HepG2 (cell line): ENCODE results near the gene ANKLE1. TPM values are rescaled to one million over a fixed set of nuclear protein-coding genes. Genes with fewer than 3 reads are reported as not detected.

Source experiments
- CHCHD3 ChIP-seq: sonication (generic); formaldehyde crosslinking; IDR thresholded peaks from 2 replicates; pipeline ENCODE4 v1.8.0; 2022; ENCODE audit warnings: mild to moderate bottlenecking, missing genetic modification reagents, moderate library complexity
- DNMT3B ChIP-seq: conservative IDR thresholded peaks from 2 replicates; pipeline ENCODE4 v1.6.1; 2016; ENCODE audit warnings: missing biosample characterization, control low read depth
- ELF4 ChIP-seq: sonication (generic); formaldehyde crosslinking; IDR thresholded peaks from 2 replicates; pipeline ENCODE4 v1.5.0; 2020; ENCODE audit warnings: missing genetic modification reagents, mild to moderate bottlenecking, moderate library complexity, borderline replicate concordance
- GABPB1 ChIP-seq: IDR thresholded peaks from 2 replicates; pipeline ENCODE4 v1.6.1; 2016; ENCODE audit warnings: mild to moderate bottlenecking, missing genetic modification reagents, moderate library complexity, missing compliant biosample characterization
- GFI1 ChIP-seq: sonication (generic); formaldehyde crosslinking; IDR thresholded peaks from 2 replicates; pipeline ENCODE4 v1.5.0; 2020; ENCODE audit warnings: missing genetic modification reagents, mild to moderate bottlenecking, borderline replicate concordance
- HMGA1 ChIP-seq: sonication (generic); formaldehyde crosslinking; conservative IDR thresholded peaks from 2 replicates; pipeline ENCODE4 v1.4.0; 2020; ENCODE audit warnings: missing genetic modification reagents
- NCOA2 ChIP-seq: sonication (generic); formaldehyde crosslinking; IDR thresholded peaks from 2 replicates; pipeline ENCODE4 v1.8.0; 2022; ENCODE audit warnings: inconsistent platforms
- NFYB ChIP-seq: sonication (generic); formaldehyde crosslinking; IDR thresholded peaks from 2 replicates; pipeline ENCODE4 v1.4.0; 2020; ENCODE audit warnings: missing genetic modification reagents
- NFYC ChIP-seq: IDR thresholded peaks from 2 replicates; pipeline ENCODE4 v1.6.1; 2016; ENCODE audit warnings: missing genetic modification reagents, missing compliant biosample characterization
- NR2F6 ChIP-seq, 2 experiments: IDR thresholded peaks; 2 replicates each; pipeline ENCODE4 v1.6.1; 2016; ENCODE audit warnings: antibody characterized with exemption in 1 of 2, mild to moderate bottlenecking in 1 of 2
- POGZ ChIP-seq: sonication (generic); formaldehyde crosslinking; IDR thresholded peaks from 2 replicates; pipeline ENCODE4 v1.4.0; 2020; ENCODE audit warnings: mild to moderate bottlenecking, missing genetic modification reagents
- RXRA ChIP-seq: sonication (generic); formaldehyde crosslinking; IDR thresholded peaks from 2 replicates; pipeline ENCODE4 v1.5.1; 2020; ENCODE audit warnings: missing genetic modification reagents
- SAP130 ChIP-seq: IDR thresholded peaks from 2 replicates; pipeline ENCODE4 v1.6.1; 2016; ENCODE audit warnings: low read depth
- SP2 ChIP-seq: sonication (generic); formaldehyde crosslinking; IDR thresholded peaks from 2 replicates; pipeline ENCODE4 v1.5.1; 2020; ENCODE audit warnings: mild to moderate bottlenecking, missing genetic modification reagents
- ZBTB38 ChIP-seq: sonication (generic); formaldehyde crosslinking; IDR thresholded peaks from 2 replicates; pipeline ENCODE4 v1.5.1; 2020; ENCODE audit warnings: mild to moderate bottlenecking, missing genetic modification reagents
- polyA plus RNA-seq, 8 experiments: library from polyadenylated mRNA; depleted of rRNA in 3 of 8; stranded (reverse) in 7 of 8; unstranded in 1 of 8; fragments of >200 nt; fragmentation: Illumina TruSeq in 4 of 8; extraction: Trizol in 4 of 8; gene quantifications; 2 replicates each; pipeline versions ENCODE4 v1.2.1 to v1.2.3, GENCODE V29; 2011 to 2016; ENCODE audit warnings: low read depth in 4 of 8, missing spikeins in 1 of 8, mixed read lengths in 1 of 8; ENCODE audit not compliant: insufficient read depth in 1 of 8
- total RNA-seq, 5 experiments: library from RNA; depleted of rRNA; stranded (reverse); fragments of >200 nt; fragmentation: Illumina TruSeq; extraction: Trizol; gene quantifications; 2 replicates each; pipeline ENCODE4 v1.2.3, GENCODE V29; 2016; ENCODE audit warnings: low read depth in 1 of 5
- TF ChIP-seq, protein P1 (sequence below): sonication (generic); formaldehyde crosslinking; IDR thresholded peaks from 2 replicates; pipeline ENCODE4 v1.4.0; 2020; ENCODE audit warnings: missing genetic modification reagents
- TF ChIP-seq, protein P2 (sequence below): sonication (generic); formaldehyde crosslinking; IDR thresholded peaks from 2 replicates; pipeline ENCODE4 v1.4.0; 2020; ENCODE audit warnings: missing genetic modification reagents

ANKLE1 gene
- total and polyA plus RNA-seq, 2 of the 13 experiments (the other 11 are each of a cell fraction or from before 2014, with no cell fraction given), result 0.69 to 1.5 TPM

DNA sequence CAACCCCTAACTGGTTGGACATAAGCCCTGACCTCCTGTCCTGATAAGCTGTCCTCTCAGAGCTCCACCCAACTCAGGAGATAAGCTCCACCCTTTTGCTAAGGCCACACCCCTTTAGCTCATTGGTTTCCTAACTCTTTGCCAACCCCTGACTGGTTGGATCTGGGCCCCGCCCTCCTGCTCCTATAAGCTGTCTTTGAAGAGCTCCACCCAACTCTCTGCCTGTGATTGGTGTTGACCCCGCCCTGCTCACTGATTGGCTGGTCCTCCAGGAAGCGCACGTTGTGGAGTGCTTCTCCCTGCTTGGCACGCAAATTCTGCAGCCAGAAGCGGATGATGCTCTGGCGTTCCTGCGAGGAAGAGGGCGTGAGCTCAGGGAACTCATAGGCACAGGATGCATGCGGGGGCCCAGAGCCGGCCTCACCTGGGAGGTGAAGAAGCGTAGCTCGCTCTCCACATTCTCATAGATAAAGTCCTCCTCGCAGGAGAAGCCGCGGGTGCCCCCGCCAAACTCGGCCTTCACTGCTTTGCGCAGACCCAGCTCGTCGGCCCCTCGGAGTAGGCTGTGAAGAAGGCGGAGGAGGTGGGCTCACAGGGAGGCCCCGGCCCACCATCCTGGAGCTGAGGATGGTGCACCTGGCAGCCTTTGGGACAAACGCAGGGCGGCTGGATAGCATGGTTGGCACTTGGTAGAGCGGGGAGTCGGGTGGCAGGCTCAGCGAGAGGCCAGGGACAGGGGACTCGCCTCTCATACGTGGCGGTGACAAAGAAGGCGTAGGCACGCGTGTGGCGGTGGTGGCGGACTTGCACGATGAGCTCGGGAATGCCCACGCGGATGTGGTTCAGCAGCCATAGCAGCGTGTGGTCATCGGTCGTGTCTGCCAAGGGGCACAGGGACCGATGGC lies 51.2 kb downstream of the ANKLE1 start (continued):
- 0 out of 2 replicates have a peak, but pooled peaks have one; percentile 26 for TF ChIP-seq RXRA (CRISPR knock-in tag)
- TF ChIP-seq NR2F6 (IDR thresholded peaks at IDR 0.05), result no peak
- no peak for TF ChIP-seq NR2F6 (CRISPR knock-in tag; IDR thresholded peaks at IDR 0.05)
- TF ChIP-seq, protein P1, sequence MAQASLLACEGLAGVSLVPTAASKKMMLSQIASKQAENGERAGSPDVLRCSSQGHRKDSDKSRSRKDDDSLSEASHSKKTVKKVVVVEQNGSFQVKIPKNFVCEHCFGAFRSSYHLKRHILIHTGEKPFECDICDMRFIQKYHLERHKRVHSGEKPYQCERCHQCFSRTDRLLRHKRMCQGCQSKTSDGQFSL (CRISPR knock-in tag), result no peak
- TF ChIP-seq SP2, result peak; percentile 46; the same call in 1 of the 2 replicates
- TF ChIP-seq SAP130 (CRISPR knock-in tag), result 0 out of 2 replicates have a peak, but pooled peaks have one; percentile 22
- TF ChIP-seq, protein P2, sequence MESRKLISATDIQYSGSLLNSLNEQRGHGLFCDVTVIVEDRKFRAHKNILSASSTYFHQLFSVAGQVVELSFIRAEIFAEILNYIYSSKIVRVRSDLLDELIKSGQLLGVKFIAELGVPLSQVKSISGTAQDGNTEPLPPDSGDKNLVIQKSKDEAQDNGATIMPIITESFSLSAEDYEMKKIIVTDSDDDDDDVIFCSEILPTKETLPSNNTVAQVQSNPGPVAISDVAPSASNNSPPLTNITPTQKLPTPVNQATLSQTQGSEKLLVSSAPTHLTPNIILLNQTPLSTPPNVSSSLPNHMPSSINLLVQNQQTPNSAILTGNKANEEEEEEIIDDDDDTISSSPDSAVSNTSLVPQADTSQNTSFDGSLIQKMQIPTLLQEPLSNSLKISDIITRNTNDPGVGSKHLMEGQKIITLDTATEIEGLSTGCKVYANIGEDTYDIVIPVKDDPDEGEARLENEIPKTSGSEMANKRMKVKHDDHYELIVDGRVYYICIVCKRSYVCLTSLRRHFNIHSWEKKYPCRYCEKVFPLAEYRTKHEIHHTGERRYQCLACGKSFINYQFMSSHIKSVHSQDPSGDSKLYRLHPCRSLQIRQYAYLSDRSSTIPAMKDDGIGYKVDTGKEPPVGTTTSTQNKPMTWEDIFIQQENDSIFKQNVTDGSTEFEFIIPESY, result peak; percentile 75; the same call in 1 of the 2 replicates
- TF ChIP-seq ZBTB38, result peak; percentile 62; the same call in 1 of the 2 replicates
- no peak for TF ChIP-seq DNMT3B (CRISPR knock-in tag)
- peak; percentile 82 for TF ChIP-seq NFYB (CRISPR knock-in tag)
- no peak for TF ChIP-seq POGZ
- no peak for TF ChIP-seq HMGA1 (CRISPR knock-in tag)
- TF ChIP-seq GFI1 (CRISPR knock-in tag), result no peak
- no peak for TF ChIP-seq CHCHD3 (CRISPR knock-in tag)
- TF ChIP-seq ELF4, result no peak
- TF ChIP-seq NFYC (CRISPR knock-in tag), result peak; percentile 82
- peak; percentile 31; the same call in 1 of the 2 replicates for TF ChIP-seq GABPB1 (CRISPR knock-in tag)
- no peak for TF ChIP-seq NCOA2 (CRISPR knock-in tag)
